ENCODE measurements around the gene DNAH14. TPM values are rescaled to one million over a fixed set of nuclear protein-coding genes. Genes with fewer than 3 reads are reported as not detected.

DNAH14 gene
- total RNA-seq, 4 donors from 2014 or later = under 0.01 to 142 (median 4.1) TPM

GRCh38 chr1:225111000-225111399 is 181.5 kb downstream of the DNAH14 start:
- H3K4me1 ChIP-seq = no peaks in the 10 kb centered on the region
- no peaks in the 10 kb centered on the region for H3K27me3 ChIP-seq
- H3K27ac ChIP-seq = no peak overlapping the region
- TF ChIP-seq POLR2A (IDR thresholded peaks at IDR 0.05) = no peak
- TF ChIP-seq, protein P1, sequence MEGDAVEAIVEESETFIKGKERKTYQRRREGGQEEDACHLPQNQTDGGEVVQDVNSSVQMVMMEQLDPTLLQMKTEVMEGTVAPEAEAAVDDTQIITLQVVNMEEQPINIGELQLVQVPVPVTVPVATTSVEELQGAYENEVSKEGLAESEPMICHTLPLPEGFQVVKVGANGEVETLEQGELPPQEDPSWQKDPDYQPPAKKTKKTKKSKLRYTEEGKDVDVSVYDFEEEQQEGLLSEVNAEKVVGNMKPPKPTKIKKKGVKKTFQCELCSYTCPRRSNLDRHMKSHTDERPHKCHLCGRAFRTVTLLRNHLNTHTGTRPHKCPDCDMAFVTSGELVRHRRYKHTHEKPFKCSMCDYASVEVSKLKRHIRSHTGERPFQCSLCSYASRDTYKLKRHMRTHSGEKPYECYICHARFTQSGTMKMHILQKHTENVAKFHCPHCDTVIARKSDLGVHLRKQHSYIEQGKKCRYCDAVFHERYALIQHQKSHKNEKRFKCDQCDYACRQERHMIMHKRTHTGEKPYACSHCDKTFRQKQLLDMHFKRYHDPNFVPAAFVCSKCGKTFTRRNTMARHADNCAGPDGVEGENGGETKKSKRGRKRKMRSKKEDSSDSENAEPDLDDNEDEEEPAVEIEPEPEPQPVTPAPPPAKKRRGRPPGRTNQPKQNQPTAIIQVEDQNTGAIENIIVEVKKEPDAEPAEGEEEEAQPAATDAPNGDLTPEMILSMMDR (IDR thresholded peaks at IDR 0.05) = no peak
- H3K9me3 ChIP-seq = no peaks in the 10 kb centered on the region
- intact Hi-C loops (cut with DNase I; ENCODE audit: low total_unique reads) = no loop called here
- no peaks in the 10 kb centered on the region for H3K36me3 ChIP-seq
- DNase-seq = no peak
- H3K4me3 ChIP-seq = no peak overlapping the region

GRCh38 chr1:225113265-225113664 is 183.8 kb downstream of the DNAH14 start:
- intact Hi-C loops (cut with DNase I; ENCODE audit: low total_unique reads) = no loop called here
- no peak for DNase-seq
- no peak overlapping the region for H3K27ac ChIP-seq
- H3K4me1 ChIP-seq = no peaks in the 10 kb centered on the region
- H3K36me3 ChIP-seq = no peaks in the 10 kb centered on the region
- no peaks in the 10 kb centered on the region for H3K9me3 ChIP-seq
- no peaks in the 10 kb centered on the region for H3K27me3 ChIP-seq
- no peak overlapping the region for H3K4me3 ChIP-seq
- TF ChIP-seq POLR2A (IDR thresholded peaks at IDR 0.05) = no peak

DNA sequence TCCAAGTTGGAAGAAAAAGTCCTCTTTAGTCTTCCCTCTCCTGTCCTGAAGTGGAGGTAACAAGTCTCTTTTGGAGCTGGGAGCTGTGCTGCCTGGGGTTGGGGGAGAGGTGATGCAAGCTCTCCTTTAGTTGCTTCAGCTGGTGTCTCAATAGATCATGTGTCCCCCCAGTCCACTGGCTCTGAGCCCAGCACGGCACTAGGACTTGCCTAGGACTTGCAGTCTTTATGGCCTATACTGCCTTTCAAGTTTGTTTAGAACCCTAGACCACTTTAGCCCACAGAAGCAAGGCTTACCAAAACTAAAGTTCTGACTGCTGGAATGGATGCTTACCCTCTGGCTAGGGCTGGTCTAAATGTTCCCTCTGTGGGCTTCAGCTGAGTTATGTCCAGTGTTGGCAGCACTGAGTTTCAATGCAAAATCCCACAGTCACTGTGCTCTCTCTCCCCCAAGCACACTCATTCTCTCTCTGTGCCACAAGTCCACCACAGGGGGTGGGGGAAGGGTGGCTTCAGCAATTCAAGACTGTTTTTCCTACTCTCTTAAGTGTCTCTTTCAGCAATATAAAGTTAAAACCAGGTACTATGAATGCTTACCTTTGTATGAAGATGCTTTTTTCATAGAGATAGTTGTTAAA is 185.0 kb downstream of the DNAH14 start:
- no peaks in the 10 kb centered on the region for H3K36me3 ChIP-seq
- H3K4me1 ChIP-seq = no peaks in the 10 kb centered on the region
- H3K27me3 ChIP-seq = no peaks in the 10 kb centered on the region
- intact Hi-C loops (cut with DNase I; ENCODE audit: low total_unique reads) = no loop called here
- H3K9me3 ChIP-seq = no peaks in the 10 kb centered on the region
- H3K27ac ChIP-seq = no peak overlapping the region
- H3K4me3 ChIP-seq = no peak overlapping the region
- TF ChIP-seq, protein P1 (IDR thresholded peaks at IDR 0.05) = no peak
- no peak for TF ChIP-seq POLR2A (IDR thresholded peaks at IDR 0.05)
- no peak for DNase-seq

DNA sequence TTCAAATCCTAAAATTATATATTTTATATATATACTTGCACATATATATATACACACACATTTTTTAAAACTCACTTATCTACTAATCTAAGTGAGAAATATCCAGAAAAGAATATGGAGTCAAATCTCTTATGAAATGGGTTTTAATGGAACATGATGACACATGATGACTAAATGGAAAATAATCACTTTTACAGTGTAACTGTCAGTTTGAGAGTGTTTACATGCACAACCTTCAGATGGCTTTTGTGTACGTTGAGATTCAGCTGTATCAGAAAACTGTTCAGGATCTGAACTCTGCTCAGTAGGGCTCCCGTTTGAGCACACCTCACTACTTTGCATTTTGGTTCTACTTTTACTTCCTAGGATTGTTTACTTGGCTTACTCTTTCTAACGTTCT is 189.8 kb downstream of the DNAH14 start:
- Histone ChIP-seq H3K27ac (no peak overlapping the region), H3K36me3 (no peaks in the 10 kb centered on the region), H3K9me3 (no peaks in the 10 kb centered on the region), H3K27me3 (no peaks in the 10 kb centered on the region), H3K4me3 (no peak overlapping the region), H3K4me1 (no peaks in the 10 kb centered on the region)
- no peak for DNase-seq
- intact Hi-C loops (cut with DNase I; ENCODE audit: low total_unique reads) = no loop called here
- TF ChIP-seq, protein P1 (IDR thresholded peaks at IDR 0.05) = no peak
- no peak for TF ChIP-seq POLR2A (IDR thresholded peaks at IDR 0.05)

DNA sequence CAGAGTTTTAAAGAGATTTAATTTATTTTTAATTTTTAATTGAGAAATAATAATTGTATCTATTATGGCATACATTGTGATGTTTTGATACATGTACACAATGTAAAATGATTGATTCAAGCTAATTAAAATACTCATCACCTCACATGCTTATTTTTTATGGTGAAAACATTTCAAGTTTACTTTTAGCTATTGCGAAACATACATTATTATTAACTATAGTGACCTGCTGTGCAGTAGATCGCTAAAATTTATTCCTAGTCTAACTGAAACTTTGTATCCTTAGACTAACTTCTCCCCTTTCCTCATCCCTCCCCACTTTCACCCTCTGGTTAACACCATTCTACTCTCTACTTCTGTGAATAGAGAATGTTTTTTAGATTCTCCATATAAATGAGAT is 191.6 kb downstream of the DNAH14 start:
- Histone ChIP-seq H3K27ac (no peak overlapping the region), H3K4me3 (no peak overlapping the region), H3K9me3 (no peaks in the 10 kb centered on the region), H3K4me1 (no peaks in the 10 kb centered on the region), H3K36me3 (no peaks in the 10 kb centered on the region), H3K27me3 (no peaks in the 10 kb centered on the region)
- intact Hi-C loops (cut with DNase I; ENCODE audit: low total_unique reads) = no loop called here
- no peak for DNase-seq
- TF ChIP-seq, protein P1 (IDR thresholded peaks at IDR 0.05) = no peak
- TF ChIP-seq POLR2A (IDR thresholded peaks at IDR 0.05) = no peak

GRCh38 chr1:225131869-225132268 is 202.4 kb downstream of the DNAH14 start:
- Histone ChIP-seq H3K27ac (no peak overlapping the region), H3K36me3 (no peaks in the 10 kb centered on the region), H3K27me3 (no peaks in the 10 kb centered on the region), H3K4me1 (no peaks in the 10 kb centered on the region), H3K4me3 (no peak overlapping the region), H3K9me3 (no peaks in the 10 kb centered on the region)
- intact Hi-C loops (cut with DNase I; ENCODE audit: low total_unique reads) = no loop called here
- no peak for TF ChIP-seq POLR2A (IDR thresholded peaks at IDR 0.05)
- TF ChIP-seq, protein P1 (IDR thresholded peaks at IDR 0.05) = no peak
- no peak for DNase-seq

All from uterus (tissue), 4 donors.